Neutrophil (primary cell): ENCODE results near the gene PIP5K1B.

Experiments used
- H3K27ac ChIP-seq: fragments of 200-600 bp; sonication (generic); 2 replicates; pipeline ENCODE4 v1.5.1; 2016; ENCODE audit warnings: mild to moderate bottlenecking, moderate library complexity
- H3K27me3 ChIP-seq: fragments of 200-600 bp; sonication (generic); 2 replicates; pipeline ENCODE4 v1.6.0; 2016; ENCODE audit warnings: mild to moderate bottlenecking
- H3K36me3 ChIP-seq: fragments of 200-600 bp; sonication (generic); 2 replicates; pipeline ENCODE4 v1.5.1; 2017
- H3K4me1 ChIP-seq, 2 experiments: fragments of 200-600 bp in 1 of 2; sonication (generic) in 1 of 2; 1 replicate in 1 of 2; 2 replicates in 1 of 2; pipeline versions ENCODE4 v1.5.1 to v1.6.1; 2013 to 2016; ENCODE audit warnings: low read depth in 1 of 2, low read length in 1 of 2, mild to moderate bottlenecking in 1 of 2, moderate library complexity in 1 of 2; ENCODE audit not compliant: control insufficient read depth in 1 of 2, insufficient read depth in 1 of 2
- H3K4me3 ChIP-seq, 2 experiments: fragments of 200-600 bp in 1 of 2; sonication (generic) in 1 of 2; 1 replicate in 1 of 2; 2 replicates in 1 of 2; pipeline ENCODE4 v1.5.1; 2013 to 2016; ENCODE audit warnings: low read depth in 1 of 2, low read length in 1 of 2, mild to moderate bottlenecking in 1 of 2, moderate library complexity in 1 of 2
- H3K9me3 ChIP-seq: fragments of 200-600 bp; sonication (generic); 2 replicates; pipeline ENCODE4 v1.5.1; 2016
- TF ChIP-seq, protein P1 (sequence below): fragments of 200-600 bp; sonication (generic); IDR thresholded peaks from 2 replicates; pipeline ENCODE4 v1.5.1; 2016; ENCODE audit warnings: antibody characterized with exemption

The PIP5K1B gene

DNA sequence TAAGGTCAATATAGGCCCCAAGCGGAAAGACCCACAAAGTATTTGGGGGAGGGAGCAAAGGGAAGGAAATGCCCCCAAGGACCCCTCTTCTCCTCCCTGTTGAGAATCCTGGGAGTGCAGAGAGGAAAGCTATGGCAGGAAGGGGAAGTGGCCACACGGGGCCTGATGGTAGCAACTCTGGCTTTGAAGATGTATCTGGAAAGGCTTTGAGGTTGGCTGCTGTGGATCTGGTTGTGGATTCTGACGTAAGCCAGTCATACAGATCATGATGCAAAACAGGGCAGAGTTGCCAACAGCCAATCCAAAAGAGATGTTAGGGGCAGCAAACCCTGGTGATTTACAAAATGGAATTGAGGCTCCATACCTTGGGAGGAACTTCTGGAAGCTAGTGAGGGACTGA lies 200.1 kb downstream of the PIP5K1B start:
- peaks cover 6 to 8% of the 10 kb centered on the region in 2 experiments for H3K4me1 ChIP-seq
- H3K27ac ChIP-seq, result no peak overlapping the region
- no peaks in the 10 kb centered on the region for H3K27me3 ChIP-seq
- no peaks in the 10 kb centered on the region for H3K36me3 ChIP-seq
- TF ChIP-seq, protein P1, sequence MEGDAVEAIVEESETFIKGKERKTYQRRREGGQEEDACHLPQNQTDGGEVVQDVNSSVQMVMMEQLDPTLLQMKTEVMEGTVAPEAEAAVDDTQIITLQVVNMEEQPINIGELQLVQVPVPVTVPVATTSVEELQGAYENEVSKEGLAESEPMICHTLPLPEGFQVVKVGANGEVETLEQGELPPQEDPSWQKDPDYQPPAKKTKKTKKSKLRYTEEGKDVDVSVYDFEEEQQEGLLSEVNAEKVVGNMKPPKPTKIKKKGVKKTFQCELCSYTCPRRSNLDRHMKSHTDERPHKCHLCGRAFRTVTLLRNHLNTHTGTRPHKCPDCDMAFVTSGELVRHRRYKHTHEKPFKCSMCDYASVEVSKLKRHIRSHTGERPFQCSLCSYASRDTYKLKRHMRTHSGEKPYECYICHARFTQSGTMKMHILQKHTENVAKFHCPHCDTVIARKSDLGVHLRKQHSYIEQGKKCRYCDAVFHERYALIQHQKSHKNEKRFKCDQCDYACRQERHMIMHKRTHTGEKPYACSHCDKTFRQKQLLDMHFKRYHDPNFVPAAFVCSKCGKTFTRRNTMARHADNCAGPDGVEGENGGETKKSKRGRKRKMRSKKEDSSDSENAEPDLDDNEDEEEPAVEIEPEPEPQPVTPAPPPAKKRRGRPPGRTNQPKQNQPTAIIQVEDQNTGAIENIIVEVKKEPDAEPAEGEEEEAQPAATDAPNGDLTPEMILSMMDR, result no peak
- H3K4me3 ChIP-seq, result no peak overlapping the region
- H3K9me3 ChIP-seq, result no peaks in the 10 kb centered on the region

DNA sequence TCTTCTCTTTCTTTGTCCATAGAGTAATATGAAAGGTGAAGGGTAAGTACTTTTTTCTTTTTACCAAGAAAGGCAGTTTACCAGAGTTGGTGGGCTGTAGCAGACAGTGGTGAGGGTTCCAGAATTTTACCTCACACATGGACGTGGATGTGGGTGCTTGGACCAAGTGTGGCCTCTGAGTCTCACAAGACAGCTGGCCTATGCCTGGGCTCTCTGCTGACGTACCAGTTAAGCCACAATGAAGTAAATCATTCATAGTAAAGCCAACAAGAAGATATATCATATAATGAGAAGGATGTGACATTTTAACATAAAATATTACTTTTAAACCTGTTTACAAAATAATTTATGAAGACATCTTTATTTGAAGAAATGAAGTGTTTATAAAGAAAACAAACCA lies 202.9 kb downstream of the PIP5K1B start:
- TF ChIP-seq, protein P1, result no peak
- Histone ChIP-seq H3K36me3 (no peaks in the 10 kb centered on the region), H3K27ac (no peak overlapping the region), H3K9me3 (no peaks in the 10 kb centered on the region), H3K27me3 (no peaks in the 10 kb centered on the region), H3K4me3 (no peak overlapping the region), H3K4me1 (no peaks in the 10 kb centered on the region)

DNA sequence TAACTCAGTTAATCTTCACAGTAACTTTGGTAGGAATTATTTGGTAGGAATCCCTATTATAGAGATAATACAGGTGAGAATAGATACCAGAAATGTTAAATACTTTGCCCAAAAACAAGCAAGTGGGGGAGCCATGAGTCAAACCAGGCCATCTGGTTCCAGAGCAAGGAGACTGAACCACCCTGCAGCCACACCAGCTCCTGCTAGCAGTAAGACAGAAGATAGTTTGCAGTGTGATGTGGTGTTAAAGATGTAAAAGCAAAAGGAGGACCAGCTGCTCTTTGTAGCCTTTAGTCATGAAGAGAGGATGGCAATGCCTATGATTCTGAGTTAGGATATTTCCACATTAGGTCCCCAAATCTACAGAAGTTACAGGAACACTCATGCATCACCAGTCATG lies 207.5 kb downstream of the PIP5K1B start:
- no peak overlapping the region for H3K4me3 ChIP-seq
- peaks cover 2% of the 10 kb centered on the region for H3K36me3 ChIP-seq
- H3K27ac ChIP-seq, result no peak overlapping the region
- H3K9me3 ChIP-seq, result no peaks in the 10 kb centered on the region
- TF ChIP-seq, protein P1, result no peak
- H3K27me3 ChIP-seq, result no peaks in the 10 kb centered on the region
- H3K4me1 ChIP-seq, result no peaks in the 10 kb centered on the region

DNA sequence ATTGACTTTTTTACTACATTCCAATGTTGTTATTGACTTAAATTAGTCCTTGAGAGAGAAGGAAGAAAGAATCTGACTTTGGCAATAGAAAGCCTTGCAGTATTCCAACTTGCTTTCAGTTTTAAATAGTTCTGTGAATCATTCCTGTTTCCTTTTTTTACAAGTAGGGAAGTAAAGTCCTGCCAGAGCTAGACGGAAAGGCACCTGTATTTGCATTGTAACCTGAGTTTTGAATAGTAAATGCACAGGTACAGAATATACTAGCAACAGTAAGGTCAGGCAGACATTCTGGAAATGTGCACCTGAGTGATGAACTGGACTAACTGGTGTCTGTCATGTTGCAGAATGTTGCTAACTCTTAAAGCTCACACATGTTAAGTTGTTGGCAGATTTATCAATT lies 208.0 kb downstream of the PIP5K1B start:
- Histone ChIP-seq H3K4me1 (no peaks in the 10 kb centered on the region), H3K27me3 (no peaks in the 10 kb centered on the region), H3K4me3 (no peak overlapping the region)

DNA sequence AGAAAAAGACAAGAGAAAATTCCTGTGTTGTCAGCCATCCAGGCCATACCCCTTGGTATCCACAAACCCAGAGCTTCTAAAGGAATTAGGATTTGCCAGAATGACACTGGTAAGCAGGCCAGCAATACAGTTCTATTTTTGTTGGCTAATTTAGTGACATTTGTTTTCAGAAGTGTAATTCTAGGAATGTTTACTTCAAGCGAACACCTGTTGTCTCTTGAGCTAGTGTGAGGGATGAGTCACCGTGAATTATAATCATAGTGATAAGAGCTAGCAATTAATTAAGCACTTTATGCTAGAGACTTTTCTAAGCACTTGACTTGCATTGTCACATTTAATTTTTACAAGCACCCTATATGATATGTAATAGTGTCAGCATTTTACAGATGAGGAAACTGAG lies 209.7 kb downstream of the PIP5K1B start:
- no peak overlapping the region for H3K27ac ChIP-seq
- H3K9me3 ChIP-seq, result no peaks in the 10 kb centered on the region
- no peak overlapping the region for H3K4me3 ChIP-seq
- H3K36me3 ChIP-seq, result peaks cover 17% of the 10 kb centered on the region
- H3K27me3 ChIP-seq, result no peaks in the 10 kb centered on the region
- no peaks in the 10 kb centered on the region for H3K4me1 ChIP-seq
- TF ChIP-seq, protein P1, result no peak

More for the DNA sequence above, 208.0 kb downstream of the PIP5K1B start:
- TF ChIP-seq, protein P1, result no peak
- Histone ChIP-seq H3K9me3 (no peaks in the 10 kb centered on the region), H3K27ac (no peak overlapping the region), H3K36me3 (peaks cover 6% of the 10 kb centered on the region)

DNA sequence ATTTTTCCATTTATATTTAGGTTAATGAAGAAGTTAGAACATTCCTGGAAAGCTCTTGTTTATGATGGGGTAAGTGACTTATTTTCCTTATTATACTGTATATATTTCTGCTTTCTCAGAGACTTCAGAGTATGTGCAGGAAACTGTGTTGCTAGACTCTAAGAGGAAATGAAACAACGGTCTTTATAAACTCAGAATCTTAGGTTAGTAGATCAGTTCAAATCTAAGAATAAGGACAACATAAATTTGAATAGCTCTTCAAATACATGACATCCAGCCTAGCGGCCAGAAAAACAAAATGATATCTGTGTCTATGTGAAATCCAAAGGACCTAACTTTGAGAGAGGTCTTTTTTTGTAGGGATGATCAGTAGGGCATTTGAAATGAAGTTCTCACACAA lies 214.6 kb downstream of the PIP5K1B start:
- Histone ChIP-seq H3K4me1 (no peaks in the 10 kb centered on the region), H3K4me3 (no peak overlapping the region), H3K9me3 (no peaks in the 10 kb centered on the region), H3K27me3 (no peaks in the 10 kb centered on the region), H3K36me3 (peaks cover 46% of the 10 kb centered on the region), H3K27ac (no peak overlapping the region)
- TF ChIP-seq, protein P1, result no peak
